A673 (cell line): Measurements from ENCODE around the gene EPHB6. TPM values are rescaled to one million over a fixed set of nuclear protein-coding genes. Genes with fewer than 3 reads are reported as not detected.

ENCODE experiments used
- BruUV-seq: library from RNA; stranded (reverse); fragments of 400-500 nt; replicated peaks from 2 replicates; lab custom pipeline; 2021; lab: Mats Ljungman, UMichigan
- CTCF ChIA-PET: fragments of 300-600 bp; sonication (Branson Sonifier 250); formaldehyde crosslinking; loops from one replicate; lab custom pipeline; 2022; ENCODE audit warnings: antibody characterized with exemption; lab: Charles Lee
- POLR2A ChIA-PET: fragments of 300-600 bp; sonication (Branson Sonifier 250); formaldehyde crosslinking; loops from one replicate; lab custom pipeline; 2022; ENCODE audit warnings: antibody characterized with exemption; ENCODE audit not compliant: low non-redundant PET; lab: Charles Lee
- DNase-seq: peaks from one replicate; pipeline ENCODE4 v3.0.0-alpha.2; 2015; ENCODE audit warnings: low spot score
- H3K27ac ChIP-seq: fragments of 200-600 bp; sonication (generic); 2 replicates; pipeline ENCODE4 v1.5.1; 2016; ENCODE audit warnings: mixed run types, low read depth, mild to moderate bottlenecking, mixed read lengths, antibody characterized with exemption, low read length; ENCODE audit not compliant: poor library complexity, severe bottlenecking
- H3K27me3 ChIP-seq: fragments of 200-600 bp; sonication (generic); replicated peaks from 2 replicates; pipeline ENCODE4 v1.6.1; 2017; ENCODE audit warnings: mixed run types, low read depth, mild to moderate bottlenecking, mixed read lengths, antibody characterized with exemption, low read length; ENCODE audit not compliant: insufficient read depth, poor library complexity
- H3K36me3 ChIP-seq: fragments of 200-600 bp; sonication (generic); 2 replicates; pipeline ENCODE4 v1.6.1; 2016; ENCODE audit warnings: mixed run types, mild to moderate bottlenecking, mixed read lengths, antibody characterized with exemption, low read length; ENCODE audit not compliant: insufficient read depth, poor library complexity, severe bottlenecking
- H3K4me1 ChIP-seq: fragments of 200-600 bp; sonication (generic); 2 replicates; pipeline ENCODE4 v1.6.1; 2017; ENCODE audit warnings: mixed run types, mild to moderate bottlenecking, mixed read lengths, antibody characterized with exemption, low read length; ENCODE audit not compliant: insufficient read depth, poor library complexity, severe bottlenecking
- H3K4me3 ChIP-seq: fragments of 200-600 bp; sonication (generic); 2 replicates; pipeline ENCODE4 v1.5.1; 2016; ENCODE audit warnings: low read depth, mixed run types, mild to moderate bottlenecking, mixed read lengths, low read length; ENCODE audit not compliant: poor library complexity, severe bottlenecking
- H3K9me3 ChIP-seq: fragments of 200-600 bp; sonication (generic); 2 replicates; pipeline ENCODE4 v1.6.1; 2016; ENCODE audit warnings: mixed run types, low read depth, mild to moderate bottlenecking, mixed read lengths, antibody characterized with exemption, low read length; ENCODE audit not compliant: poor library complexity, severe bottlenecking
- EZH2 ChIP-seq: fragments of 200-600 bp; sonication (generic); IDR thresholded peaks from 2 replicates; pipeline ENCODE4 v1.6.1; 2017; ENCODE audit warnings: borderline replicate concordance, low read depth, mild to moderate bottlenecking, mixed read lengths, antibody characterized with exemption, low read length; ENCODE audit not compliant: poor library complexity, severe bottlenecking
- intact Hi-C: fragments of 100-400 bp; cut with micrococcal nuclease; formaldehyde crosslinking; loops from one replicate; pipeline ENCODE4 v1.10.0; 2022; ENCODE audit not compliant: unreplicated experiment
- total RNA-seq: library from RNA; stranded (reverse); gene quantifications from 2 replicates; pipeline ENCODE4 v1.2.3, GENCODE V29; 2021
- TF ChIP-seq, protein P1 (sequence below): fragments of 300-800, 200-600 bp; sonication (generic); conservative IDR thresholded peaks from 2 replicates; pipeline ENCODE4 v1.5.1; 2017; ENCODE audit warnings: low read depth, mild to moderate bottlenecking, antibody characterized with exemption, low read length, moderate library complexity, mixed read lengths

EPHB6 gene
- total RNA-seq, 1 experiment from 2014 or later: 0.49 TPM

DNA sequence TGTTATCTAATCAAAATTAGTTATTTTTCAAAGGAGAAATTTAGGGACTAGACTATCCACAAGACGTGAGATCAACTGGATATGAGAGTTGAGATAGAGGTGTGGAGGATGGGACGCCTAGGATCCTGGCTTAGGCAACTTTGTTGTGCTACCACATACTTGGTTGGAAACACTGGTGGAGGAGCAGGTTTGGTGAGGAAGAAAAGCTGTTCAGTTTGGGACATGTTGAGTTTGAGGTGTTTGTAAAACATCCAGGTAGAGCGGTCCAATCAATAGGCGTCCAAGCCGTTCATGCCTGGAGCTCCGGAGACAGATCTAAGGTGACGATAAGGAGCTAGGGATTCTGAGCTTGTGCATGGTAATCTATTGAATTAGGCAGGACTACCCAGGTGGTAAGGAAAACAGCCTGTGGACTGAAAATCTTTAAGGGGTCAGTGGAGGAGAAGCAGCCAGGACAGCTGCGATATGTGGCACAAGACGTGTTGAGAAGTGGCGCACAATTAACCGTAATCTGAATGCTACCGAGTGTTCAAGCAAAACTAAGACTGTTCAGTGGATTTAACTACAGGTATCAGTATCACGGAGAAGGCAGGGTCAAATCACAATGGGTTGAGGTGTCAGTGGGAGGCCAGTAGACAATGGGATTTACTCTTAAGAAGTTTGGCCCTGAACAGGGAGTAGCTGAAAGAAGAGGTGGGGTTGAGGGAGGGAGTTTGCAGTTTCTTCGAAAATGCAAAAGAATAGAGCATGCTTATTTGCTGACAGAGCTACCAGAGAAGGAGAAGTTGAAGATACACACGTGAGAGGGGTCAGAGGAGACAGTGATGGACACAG, 46.8 kb downstream of the EPHB6 start:
- BruUV-seq: no TSS peak
- CTCF ChIA-PET: no interaction called here

DNA sequence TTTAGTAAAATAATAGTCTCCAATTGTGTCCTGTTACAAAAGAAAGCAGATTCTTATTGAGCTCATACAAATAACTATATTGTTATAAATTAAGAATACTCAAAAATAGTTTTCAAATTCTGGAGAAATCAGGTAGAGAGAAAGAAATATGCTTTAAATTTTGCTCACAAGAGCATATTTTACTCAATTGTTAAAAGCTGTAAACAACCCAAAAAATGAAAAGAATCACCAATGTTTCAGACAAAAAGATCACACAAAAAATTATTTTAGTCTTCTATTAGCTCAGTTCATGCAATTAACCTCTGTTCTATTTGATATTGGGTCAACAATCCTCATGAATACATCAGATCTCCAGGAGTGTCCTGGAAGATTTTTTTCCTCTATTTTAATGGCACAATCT, 49.3 kb downstream of the EPHB6 start:
- BruUV-seq: no TSS peak
- H3K4me1 ChIP-seq: no peaks in the 10 kb centered on the region
- no peak overlapping the region for H3K27ac ChIP-seq
- intact Hi-C loops: no loop called here
- TF ChIP-seq, protein P1, sequence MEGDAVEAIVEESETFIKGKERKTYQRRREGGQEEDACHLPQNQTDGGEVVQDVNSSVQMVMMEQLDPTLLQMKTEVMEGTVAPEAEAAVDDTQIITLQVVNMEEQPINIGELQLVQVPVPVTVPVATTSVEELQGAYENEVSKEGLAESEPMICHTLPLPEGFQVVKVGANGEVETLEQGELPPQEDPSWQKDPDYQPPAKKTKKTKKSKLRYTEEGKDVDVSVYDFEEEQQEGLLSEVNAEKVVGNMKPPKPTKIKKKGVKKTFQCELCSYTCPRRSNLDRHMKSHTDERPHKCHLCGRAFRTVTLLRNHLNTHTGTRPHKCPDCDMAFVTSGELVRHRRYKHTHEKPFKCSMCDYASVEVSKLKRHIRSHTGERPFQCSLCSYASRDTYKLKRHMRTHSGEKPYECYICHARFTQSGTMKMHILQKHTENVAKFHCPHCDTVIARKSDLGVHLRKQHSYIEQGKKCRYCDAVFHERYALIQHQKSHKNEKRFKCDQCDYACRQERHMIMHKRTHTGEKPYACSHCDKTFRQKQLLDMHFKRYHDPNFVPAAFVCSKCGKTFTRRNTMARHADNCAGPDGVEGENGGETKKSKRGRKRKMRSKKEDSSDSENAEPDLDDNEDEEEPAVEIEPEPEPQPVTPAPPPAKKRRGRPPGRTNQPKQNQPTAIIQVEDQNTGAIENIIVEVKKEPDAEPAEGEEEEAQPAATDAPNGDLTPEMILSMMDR: no peak
- no peak for DNase-seq
- H3K36me3 ChIP-seq: no peaks in the 10 kb centered on the region
- H3K27me3 ChIP-seq: no peaks in the 10 kb centered on the region
- ChIA-PET POLR2A (no interaction called here), CTCF (no interaction called here)
- no peak overlapping the region for H3K4me3 ChIP-seq
- H3K9me3 ChIP-seq: peaks cover 7% of the 10 kb centered on the region

More for the DNA sequence above, 46.8 kb downstream of the EPHB6 start:
- H3K27me3 ChIP-seq: no peaks in the 10 kb centered on the region
- H3K4me3 ChIP-seq: no peak overlapping the region
- TF ChIP-seq, protein P1: no peak
- TF ChIP-seq EZH2: no peak
- no peak for DNase-seq
- POLR2A ChIA-PET: no interaction called here
- H3K9me3 ChIP-seq: peaks cover 7% of the 10 kb centered on the region
- H3K36me3 ChIP-seq: no peaks in the 10 kb centered on the region
- no peaks in the 10 kb centered on the region for H3K4me1 ChIP-seq
- no peak overlapping the region for H3K27ac ChIP-seq
- intact Hi-C loops: no loop called here

DNA sequence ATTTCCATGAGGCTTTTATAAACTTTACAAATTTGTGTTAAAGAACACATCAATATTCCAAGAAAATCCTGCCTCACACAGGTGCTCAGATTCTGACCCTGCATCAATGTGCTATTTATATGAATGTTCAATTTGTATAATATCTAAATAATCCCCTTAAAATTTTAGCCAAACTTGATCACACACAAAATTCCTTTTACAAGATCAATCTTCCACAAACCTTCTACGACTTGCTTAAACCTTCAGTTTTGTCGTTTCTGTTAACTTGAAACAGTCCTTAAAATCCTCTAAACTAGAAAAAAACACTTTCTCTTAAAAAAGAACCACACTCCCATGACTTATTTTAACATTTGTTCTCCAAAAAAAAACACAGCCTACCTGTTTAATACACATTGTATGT, 50.9 kb downstream of the EPHB6 start:
- H3K27me3 ChIP-seq: peaks cover 4% of the 10 kb centered on the region
- no peak overlapping the region for H3K27ac ChIP-seq
- no peaks in the 10 kb centered on the region for H3K36me3 ChIP-seq
- DNase-seq: no peak
- no peak for TF ChIP-seq EZH2
- TF ChIP-seq, protein P1: no peak
- intact Hi-C loops: no loop called here
- ChIA-PET CTCF (no interaction called here), POLR2A (no interaction called here)
- H3K4me1 ChIP-seq: no peaks in the 10 kb centered on the region
- no peak overlapping the region for H3K4me3 ChIP-seq
- BruUV-seq: no TSS peak
- H3K9me3 ChIP-seq: peaks cover 7% of the 10 kb centered on the region
